Measurements from ENCODE around the gene SLC38A6.

Gene SLC38A6

DNA sequence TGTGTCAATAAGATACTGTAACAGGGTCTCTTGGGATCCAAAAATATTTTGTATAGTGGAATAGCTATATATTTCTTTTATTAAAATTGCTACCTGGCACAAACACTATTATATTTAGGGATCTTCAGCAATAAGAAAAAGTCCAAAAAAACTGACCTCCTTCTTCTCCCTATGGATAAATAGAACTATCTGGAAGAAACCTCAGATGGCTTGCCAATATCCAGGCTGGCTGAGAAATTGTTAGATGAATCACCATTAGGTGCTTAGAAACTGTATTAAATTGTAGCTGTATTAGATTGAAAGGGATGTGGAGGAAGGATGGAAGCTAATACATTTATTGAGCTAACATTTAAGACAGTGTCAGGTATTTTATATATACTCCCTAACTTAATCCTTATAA lies 66.0 kb downstream of the SLC38A6 start:
- no peak for DNase-seq (ENCODE audit: low spot score)
- H3K4me3 ChIP-seq, result no peak overlapping the region
- TF ChIP-seq, protein P1, sequence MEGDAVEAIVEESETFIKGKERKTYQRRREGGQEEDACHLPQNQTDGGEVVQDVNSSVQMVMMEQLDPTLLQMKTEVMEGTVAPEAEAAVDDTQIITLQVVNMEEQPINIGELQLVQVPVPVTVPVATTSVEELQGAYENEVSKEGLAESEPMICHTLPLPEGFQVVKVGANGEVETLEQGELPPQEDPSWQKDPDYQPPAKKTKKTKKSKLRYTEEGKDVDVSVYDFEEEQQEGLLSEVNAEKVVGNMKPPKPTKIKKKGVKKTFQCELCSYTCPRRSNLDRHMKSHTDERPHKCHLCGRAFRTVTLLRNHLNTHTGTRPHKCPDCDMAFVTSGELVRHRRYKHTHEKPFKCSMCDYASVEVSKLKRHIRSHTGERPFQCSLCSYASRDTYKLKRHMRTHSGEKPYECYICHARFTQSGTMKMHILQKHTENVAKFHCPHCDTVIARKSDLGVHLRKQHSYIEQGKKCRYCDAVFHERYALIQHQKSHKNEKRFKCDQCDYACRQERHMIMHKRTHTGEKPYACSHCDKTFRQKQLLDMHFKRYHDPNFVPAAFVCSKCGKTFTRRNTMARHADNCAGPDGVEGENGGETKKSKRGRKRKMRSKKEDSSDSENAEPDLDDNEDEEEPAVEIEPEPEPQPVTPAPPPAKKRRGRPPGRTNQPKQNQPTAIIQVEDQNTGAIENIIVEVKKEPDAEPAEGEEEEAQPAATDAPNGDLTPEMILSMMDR (IDR thresholded peaks at IDR 0.05), result no peak
- no peak overlapping the region for H3K27ac ChIP-seq

DNA sequence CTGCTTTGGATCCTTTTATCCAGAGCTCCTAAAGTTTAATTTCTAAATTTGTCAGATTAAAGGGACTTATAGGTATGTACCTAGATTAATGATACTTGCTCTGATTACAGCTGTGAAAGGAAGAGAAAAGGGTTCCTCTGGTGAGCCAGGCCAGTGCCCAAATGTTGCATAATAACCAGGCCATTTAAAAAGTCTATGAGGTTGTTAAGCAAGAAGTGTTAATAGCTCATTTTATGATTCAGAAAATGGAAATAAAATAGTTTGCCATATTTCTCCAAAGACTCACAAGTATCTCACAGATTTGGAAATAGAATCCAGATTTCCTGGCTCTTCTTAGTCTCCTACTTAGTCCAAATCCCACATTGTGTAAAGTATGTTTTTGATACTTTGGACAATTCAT lies 67.6 kb downstream of the SLC38A6 start:
- TF ChIP-seq, protein P1 (IDR thresholded peaks at IDR 0.05), result no peak

DNA sequence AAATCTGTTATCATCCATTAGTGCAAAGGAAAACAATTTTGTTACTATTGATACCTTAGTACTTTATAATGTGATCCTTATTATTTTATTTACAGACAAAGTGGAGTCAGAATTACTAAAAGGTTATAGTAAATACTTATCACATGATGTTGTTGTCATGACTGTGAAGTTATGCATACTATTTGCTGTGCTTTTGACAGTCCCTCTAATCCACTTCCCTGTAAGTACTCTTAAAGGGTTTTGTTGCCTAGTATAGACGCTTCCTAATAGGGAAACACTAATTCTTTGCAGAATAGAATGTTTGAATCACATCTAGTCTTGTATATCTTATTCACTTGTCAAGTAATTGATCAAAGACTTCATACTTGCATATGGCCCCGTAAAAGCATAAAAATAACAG lies 69.4 kb downstream of the SLC38A6 start:
- H3K4me3 ChIP-seq, result no peak overlapping the region
- no peak overlapping the region for H3K27ac ChIP-seq
- no peak for DNase-seq (ENCODE audit: low spot score)
- TF ChIP-seq, protein P1 (IDR thresholded peaks at IDR 0.05), result no peak

More for the DNA sequence above, 67.6 kb downstream of the SLC38A6 start:
- no peak overlapping the region for H3K27ac ChIP-seq
- H3K4me3 ChIP-seq, result no peak overlapping the region
- DNase-seq (ENCODE audit: low spot score), result no peak

GRCh38 chr14:61051051-61051450 lies 70.0 kb downstream of the SLC38A6 start:
- TF ChIP-seq, protein P1 (IDR thresholded peaks at IDR 0.05), result no peak
- no peak for DNase-seq (ENCODE audit: low spot score)
- Histone ChIP-seq H3K4me3 (no peak overlapping the region), H3K27ac (no peak overlapping the region)

- no peak for DNase-seq (ENCODE audit: low spot score)
- Histone ChIP-seq H3K27ac (no peak overlapping the region), H3K4me3 (no peak overlapping the region)
- TF ChIP-seq, protein P1 (IDR thresholded peaks at IDR 0.05), result no peak
Observed at GRCh38 chr14:61051621-61052020, 70.6 kb downstream of the SLC38A6 start.

DNA sequence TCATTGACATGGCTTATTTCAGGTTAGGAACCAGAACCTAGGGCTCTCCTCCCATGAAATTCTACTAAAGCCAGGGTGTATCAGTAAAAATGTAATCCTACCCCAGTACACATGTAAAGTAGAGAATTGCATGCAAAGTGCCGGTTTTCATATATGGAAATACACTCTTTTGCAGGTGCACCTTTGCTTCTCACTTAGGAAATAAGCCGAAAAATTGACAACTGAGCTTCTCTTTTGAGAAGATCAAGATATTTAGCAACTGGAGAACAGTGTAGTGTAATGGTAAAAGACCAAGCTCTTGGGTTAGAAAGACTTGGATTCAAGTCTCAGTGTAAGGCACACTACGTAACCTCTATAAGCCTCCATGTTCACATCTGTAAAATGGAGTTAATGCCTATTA lies 82.4 kb downstream of the SLC38A6 start:
- no peak for DNase-seq (ENCODE audit: low spot score)
- TF ChIP-seq, protein P1 (IDR thresholded peaks at IDR 0.05), result no peak
- H3K27ac ChIP-seq, result no peak overlapping the region
- H3K4me3 ChIP-seq, result no peak overlapping the region

DNA sequence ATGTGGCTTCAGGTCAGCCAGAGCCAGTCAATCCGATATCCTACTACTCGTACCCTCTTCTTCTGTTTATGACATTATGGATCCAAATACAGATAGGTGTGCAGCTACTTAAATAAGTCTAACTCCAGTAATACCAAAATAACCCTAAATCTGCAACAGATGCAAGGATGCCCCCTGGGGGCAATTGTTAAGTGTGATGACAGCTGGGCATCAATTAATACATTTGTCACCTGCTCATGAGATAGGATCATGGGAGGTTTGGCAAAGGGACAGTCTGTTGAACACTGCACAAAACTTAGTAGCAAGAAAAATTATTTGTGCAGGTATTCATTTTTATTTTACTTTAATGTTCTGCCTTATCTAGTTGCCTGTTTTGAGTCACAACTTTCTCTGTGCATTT lies 83.2 kb downstream of the SLC38A6 start:
- no peak overlapping the region for H3K27ac ChIP-seq
- H3K4me3 ChIP-seq, result no peak overlapping the region
- no peak for DNase-seq (ENCODE audit: low spot score)
- TF ChIP-seq, protein P1 (IDR thresholded peaks at IDR 0.05), result no peak
